ENCODE data around the gene AUTS2.

DNA sequence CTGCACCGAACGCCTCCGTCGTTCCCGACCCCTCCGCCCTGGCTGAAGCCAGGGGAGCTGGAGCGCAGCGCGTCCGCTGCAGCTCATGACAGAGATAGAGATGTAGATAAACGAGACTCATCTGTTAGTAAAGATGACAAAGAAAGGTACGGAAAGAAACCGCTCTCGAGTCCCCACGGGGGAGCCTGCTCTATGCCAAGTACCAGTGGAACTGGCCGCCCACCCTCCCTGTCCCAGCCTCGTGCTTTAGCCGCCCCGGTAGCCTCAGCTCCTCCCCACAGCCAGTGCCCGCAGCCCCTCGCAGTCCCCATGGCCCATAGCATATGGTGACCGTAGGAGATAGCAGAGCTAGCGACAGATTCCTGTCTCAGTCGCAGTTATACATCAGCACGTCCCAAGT, 1189.0 kb downstream of the AUTS2 start:
- TF ChIP-seq, protein P1, sequence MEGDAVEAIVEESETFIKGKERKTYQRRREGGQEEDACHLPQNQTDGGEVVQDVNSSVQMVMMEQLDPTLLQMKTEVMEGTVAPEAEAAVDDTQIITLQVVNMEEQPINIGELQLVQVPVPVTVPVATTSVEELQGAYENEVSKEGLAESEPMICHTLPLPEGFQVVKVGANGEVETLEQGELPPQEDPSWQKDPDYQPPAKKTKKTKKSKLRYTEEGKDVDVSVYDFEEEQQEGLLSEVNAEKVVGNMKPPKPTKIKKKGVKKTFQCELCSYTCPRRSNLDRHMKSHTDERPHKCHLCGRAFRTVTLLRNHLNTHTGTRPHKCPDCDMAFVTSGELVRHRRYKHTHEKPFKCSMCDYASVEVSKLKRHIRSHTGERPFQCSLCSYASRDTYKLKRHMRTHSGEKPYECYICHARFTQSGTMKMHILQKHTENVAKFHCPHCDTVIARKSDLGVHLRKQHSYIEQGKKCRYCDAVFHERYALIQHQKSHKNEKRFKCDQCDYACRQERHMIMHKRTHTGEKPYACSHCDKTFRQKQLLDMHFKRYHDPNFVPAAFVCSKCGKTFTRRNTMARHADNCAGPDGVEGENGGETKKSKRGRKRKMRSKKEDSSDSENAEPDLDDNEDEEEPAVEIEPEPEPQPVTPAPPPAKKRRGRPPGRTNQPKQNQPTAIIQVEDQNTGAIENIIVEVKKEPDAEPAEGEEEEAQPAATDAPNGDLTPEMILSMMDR (IDR thresholded peaks at IDR 0.05; ENCODE audit: poor library complexity, severe bottlenecking): no peak
- TF ChIP-seq POLR2AphosphoS5 (IDR thresholded peaks at IDR 0.05) (no peak), RAD21 (conservative IDR thresholded peaks at IDR 0.05) (no peak), EZH2 (IDR thresholded peaks at IDR 0.05; ENCODE audit: borderline replicate concordance, insufficient read depth, low read length, poor library complexity, severe bottlenecking) (no peak), SMC3 (conservative IDR thresholded peaks at IDR 0.05; ENCODE audit: poor library complexity) (no peak), TAF1 (IDR thresholded peaks at IDR 0.05; ENCODE audit: low read depth) (no peak)
- TF ChIP-seq, protein P2, sequence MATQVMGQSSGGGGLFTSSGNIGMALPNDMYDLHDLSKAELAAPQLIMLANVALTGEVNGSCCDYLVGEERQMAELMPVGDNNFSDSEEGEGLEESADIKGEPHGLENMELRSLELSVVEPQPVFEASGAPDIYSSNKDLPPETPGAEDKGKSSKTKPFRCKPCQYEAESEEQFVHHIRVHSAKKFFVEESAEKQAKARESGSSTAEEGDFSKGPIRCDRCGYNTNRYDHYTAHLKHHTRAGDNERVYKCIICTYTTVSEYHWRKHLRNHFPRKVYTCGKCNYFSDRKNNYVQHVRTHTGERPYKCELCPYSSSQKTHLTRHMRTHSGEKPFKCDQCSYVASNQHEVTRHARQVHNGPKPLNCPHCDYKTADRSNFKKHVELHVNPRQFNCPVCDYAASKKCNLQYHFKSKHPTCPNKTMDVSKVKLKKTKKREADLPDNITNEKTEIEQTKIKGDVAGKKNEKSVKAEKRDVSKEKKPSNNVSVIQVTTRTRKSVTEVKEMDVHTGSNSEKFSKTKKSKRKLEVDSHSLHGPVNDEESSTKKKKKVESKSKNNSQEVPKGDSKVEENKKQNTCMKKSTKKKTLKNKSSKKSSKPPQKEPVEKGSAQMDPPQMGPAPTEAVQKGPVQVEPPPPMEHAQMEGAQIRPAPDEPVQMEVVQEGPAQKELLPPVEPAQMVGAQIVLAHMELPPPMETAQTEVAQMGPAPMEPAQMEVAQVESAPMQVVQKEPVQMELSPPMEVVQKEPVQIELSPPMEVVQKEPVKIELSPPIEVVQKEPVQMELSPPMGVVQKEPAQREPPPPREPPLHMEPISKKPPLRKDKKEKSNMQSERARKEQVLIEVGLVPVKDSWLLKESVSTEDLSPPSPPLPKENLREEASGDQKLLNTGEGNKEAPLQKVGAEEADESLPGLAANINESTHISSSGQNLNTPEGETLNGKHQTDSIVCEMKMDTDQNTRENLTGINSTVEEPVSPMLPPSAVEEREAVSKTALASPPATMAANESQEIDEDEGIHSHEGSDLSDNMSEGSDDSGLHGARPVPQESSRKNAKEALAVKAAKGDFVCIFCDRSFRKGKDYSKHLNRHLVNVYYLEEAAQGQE (IDR thresholded peaks at IDR 0.05; ENCODE audit: borderline replicate concordance): no peak
